Measurements from ENCODE around the gene SLC6A11.

SLC6A11 gene

DNA sequence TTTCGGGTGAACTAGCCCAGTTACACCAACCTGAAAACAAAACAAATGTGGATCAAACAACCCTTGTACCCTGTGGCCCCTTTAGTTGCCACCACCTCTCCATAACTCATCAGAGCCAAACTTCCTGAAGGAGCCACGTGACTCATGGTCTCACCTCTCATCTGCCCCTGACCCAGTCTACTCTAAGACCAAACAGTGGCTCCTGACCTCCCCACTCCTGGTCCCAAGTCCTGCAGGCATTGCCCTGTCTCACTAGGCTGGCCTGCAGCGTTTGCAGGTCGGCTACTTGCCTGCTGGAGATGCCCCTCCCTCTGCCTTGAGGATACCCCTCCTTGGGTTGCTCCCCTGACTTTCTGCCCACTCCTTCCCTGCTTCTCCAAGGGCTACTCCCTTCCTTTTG is 23.1 kb downstream of the SLC6A11 start:
- TF ChIP-seq, protein P1, sequence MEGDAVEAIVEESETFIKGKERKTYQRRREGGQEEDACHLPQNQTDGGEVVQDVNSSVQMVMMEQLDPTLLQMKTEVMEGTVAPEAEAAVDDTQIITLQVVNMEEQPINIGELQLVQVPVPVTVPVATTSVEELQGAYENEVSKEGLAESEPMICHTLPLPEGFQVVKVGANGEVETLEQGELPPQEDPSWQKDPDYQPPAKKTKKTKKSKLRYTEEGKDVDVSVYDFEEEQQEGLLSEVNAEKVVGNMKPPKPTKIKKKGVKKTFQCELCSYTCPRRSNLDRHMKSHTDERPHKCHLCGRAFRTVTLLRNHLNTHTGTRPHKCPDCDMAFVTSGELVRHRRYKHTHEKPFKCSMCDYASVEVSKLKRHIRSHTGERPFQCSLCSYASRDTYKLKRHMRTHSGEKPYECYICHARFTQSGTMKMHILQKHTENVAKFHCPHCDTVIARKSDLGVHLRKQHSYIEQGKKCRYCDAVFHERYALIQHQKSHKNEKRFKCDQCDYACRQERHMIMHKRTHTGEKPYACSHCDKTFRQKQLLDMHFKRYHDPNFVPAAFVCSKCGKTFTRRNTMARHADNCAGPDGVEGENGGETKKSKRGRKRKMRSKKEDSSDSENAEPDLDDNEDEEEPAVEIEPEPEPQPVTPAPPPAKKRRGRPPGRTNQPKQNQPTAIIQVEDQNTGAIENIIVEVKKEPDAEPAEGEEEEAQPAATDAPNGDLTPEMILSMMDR (IDR thresholded peaks at IDR 0.05; ENCODE audit: insufficient read depth, missing control alignments): no peak
- no peak for DNase-seq (ENCODE audit: insufficient read length, low spot score)
- FAIRE-seq: no peak

DNA sequence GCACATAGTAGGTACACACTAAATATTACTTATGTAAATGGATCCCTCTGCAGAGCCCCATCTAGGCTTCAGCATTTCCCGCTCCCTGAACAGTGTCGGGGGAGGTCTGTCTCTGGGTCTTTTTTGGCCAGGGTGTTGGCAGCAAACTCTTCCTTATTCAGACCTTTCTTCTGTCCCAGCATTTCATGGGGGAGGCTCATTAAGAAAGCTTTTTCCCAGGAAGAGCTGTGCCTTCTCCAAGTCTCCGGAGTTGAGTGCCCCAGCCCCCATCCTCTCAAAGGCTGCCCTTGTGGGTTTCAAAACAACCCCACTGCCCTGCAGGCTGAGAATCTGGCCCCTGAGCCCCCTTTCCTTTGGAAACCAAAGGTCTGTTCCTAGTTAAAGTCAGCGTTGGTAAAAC is 25.1 kb downstream of the SLC6A11 start:
- TF ChIP-seq, protein P1 (IDR thresholded peaks at IDR 0.05; ENCODE audit: insufficient read depth, missing control alignments): no peak
- DNase-seq (ENCODE audit: insufficient read length, low spot score) (no peak), FAIRE-seq (no peak)

DNA sequence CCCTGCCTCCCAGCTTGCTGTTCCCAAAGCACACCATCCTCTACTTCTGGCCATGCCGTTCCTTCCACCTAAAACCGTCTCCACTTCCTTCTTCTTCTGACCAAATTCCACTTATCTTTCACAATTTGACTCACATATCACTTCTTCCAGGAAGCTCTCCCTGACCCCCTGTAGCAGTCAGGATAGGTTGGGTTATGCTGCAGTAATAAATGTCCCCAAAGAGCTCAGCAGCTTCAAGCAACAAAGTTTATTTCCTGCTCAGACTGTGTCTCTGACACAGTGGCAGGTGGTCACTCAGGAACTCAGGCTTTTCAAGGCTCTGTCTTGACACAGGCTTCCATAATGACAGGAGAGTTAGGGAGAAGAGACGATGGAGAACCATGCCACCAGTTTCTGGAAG is 27.4 kb downstream of the SLC6A11 start:
- FAIRE-seq (no peak), DNase-seq (ENCODE audit: insufficient read length, low spot score) (no peak)
- TF ChIP-seq, protein P1 (IDR thresholded peaks at IDR 0.05; ENCODE audit: insufficient read depth, missing control alignments): no peak

DNA sequence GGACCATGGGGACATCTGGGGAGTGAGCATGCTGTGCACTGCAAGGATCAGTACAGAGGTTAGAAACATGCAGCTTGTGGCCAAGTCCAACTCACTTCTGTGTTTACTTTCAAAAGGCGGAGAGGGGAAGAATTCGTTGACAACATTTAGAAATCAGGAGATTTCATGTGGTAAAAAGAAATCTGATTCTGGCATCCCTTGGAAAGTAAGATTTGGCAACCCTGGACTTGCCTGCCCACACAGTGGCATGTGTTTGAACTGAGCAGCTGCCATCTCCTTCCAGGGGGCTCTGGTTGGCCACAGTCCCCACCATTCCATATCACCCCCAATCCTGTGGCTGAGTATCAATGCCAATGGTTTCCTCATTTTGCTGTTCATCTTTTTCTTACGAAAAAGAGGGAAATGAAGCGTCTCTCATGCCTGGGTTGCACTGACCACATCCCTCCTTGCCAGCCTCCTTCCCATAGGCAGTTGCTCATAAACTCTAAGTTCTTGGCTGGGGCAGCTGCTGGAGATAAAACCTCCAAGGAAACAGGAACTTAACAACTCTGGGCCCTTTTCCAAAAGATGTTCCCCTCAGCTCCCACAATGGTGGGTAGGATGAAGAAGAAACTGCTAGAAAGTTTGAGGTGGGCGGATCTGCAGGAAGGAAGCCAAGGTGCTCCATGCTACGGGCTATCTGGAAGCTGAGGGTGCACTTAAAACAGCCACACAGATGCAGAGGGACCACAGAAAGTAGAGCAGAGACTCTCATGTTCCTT is 29.2 kb downstream of the SLC6A11 start:
- FAIRE-seq (no peak), DNase-seq (ENCODE audit: insufficient read length, low spot score) (no peak)
- TF ChIP-seq, protein P1 (IDR thresholded peaks at IDR 0.05; ENCODE audit: insufficient read depth, missing control alignments): no peak

DNA sequence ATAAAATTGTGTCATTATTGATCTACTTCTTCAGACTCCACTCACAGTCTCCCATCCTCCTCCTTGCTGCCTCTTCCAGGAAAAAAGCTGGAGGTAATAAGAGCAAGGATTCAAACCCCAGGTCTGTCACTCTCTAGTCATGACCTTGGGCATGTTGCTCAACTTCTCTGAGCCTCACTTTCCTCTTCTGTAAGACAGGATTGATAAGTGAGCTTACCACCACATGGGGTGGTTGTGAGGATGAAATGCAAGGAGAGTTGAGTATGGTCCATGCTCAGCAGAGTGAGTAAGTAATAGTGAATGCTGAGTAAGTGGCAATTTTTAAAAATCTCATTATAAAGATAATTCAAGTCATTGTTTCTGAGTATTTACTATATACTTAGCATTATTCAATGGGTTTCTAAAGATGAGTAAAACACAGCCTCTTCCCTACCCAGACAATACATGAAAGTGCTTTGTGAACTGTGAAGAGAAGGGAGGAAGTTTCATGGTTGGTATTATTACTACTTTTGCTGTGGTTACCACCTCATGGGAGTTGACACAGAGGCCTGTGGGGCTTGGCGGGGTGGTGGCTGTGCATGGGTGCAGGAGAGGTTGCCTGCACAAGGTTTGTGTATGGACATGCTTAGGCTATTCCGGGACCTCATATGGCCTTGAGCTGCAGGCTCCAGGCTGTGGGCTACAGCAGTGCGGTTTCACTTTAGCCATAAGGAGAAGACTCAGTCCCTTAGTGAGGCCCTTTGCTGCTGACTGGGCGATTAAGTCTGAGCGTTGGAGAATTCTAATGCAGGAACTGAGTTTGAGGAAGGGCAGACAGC is 30.0 kb downstream of the SLC6A11 start:
- DNase-seq (ENCODE audit: insufficient read length, low spot score): no peak
- no peak for FAIRE-seq
- TF ChIP-seq, protein P1 (IDR thresholded peaks at IDR 0.05; ENCODE audit: insufficient read depth, missing control alignments): no peak

DNA sequence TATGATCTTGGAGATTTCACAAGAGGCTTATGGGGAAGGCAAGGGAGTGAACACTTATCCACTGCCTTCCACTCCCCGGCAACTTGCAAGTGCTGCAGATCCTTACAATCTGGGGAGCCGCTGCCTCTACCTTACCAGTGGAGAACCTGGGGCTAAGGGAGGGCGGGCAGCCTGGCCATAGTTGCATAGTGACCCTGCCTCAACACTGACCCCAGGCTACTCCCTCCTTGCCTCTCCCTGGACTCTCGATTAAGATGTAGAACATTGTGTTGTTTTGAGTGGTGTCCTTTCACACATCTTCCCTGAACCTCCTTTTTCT is 30.6 kb downstream of the SLC6A11 start:
- TF ChIP-seq, protein P1 (IDR thresholded peaks at IDR 0.05; ENCODE audit: insufficient read depth, missing control alignments): no peak
- DNase-seq (ENCODE audit: insufficient read length, low spot score): no peak
- FAIRE-seq: no peak

DNA sequence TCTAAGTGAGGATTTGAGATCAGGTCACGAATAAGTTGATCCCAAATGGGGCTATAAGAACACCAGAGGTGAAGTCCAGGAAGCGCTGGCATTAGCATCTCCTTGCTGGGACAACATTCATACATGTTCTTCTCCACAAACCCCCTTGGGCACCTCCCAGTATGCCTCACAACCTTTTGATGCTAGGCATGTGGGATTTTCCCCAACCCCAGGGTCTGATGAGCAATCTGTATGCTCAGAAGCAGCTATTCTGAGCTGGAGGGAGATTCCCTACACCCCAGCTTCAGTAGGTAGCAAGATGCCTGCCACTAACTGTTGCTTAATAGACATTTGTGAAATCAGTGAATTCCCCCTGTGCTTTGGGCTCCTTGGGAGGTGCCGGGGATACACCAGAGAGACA is 32.2 kb downstream of the SLC6A11 start:
- no peak for FAIRE-seq

More for the DNA sequence above, 32.2 kb downstream of the SLC6A11 start:
- TF ChIP-seq, protein P1 (IDR thresholded peaks at IDR 0.05; ENCODE audit: insufficient read depth, missing control alignments): no peak
- DNase-seq (ENCODE audit: insufficient read length, low spot score): no peak

Measured in D721Med (cell line).